H9 (cell line): ENCODE measurements around the gene TBC1D22A. TPM values are rescaled to one million over a fixed set of nuclear protein-coding genes. Genes with fewer than 3 reads are reported as not detected.

ENCODE experiments used
- DNase-seq: peaks from one replicate; pipeline ENCODE4 v3.0.0-alpha.2; 2017
- H2AFZ ChIP-seq: one replicate; pipeline ENCODE4 v1.6.1; 2013; ENCODE audit warnings: mild to moderate bottlenecking, low read length, control low read depth, moderate library complexity
- H2AK5ac ChIP-seq: 2 replicates; pipeline ENCODE4 v1.6.1; 2013; ENCODE audit warnings: low read length, control low read depth, mixed read lengths; ENCODE audit not compliant: insufficient read length
- H2BK120ac ChIP-seq: one replicate; pipeline ENCODE4 v1.6.1; 2013; ENCODE audit warnings: low read depth, mild to moderate bottlenecking, low read length, control low read depth, inconsistent platforms; ENCODE audit not compliant: poor library complexity, severe bottlenecking
- H2BK12ac ChIP-seq: 2 replicates; pipeline ENCODE4 v1.6.1; 2013; ENCODE audit warnings: low read length, control low read depth, mixed read lengths, low read depth; ENCODE audit not compliant: insufficient read length
- H2BK15ac ChIP-seq: 2 replicates; pipeline ENCODE4 v1.6.1; 2013; ENCODE audit warnings: low read depth, low read length, control low read depth
- H2BK20ac ChIP-seq: one replicate; pipeline ENCODE4 v1.6.1; 2013; ENCODE audit warnings: low read depth, mild to moderate bottlenecking, low read length, control low read depth, inconsistent platforms; ENCODE audit not compliant: poor library complexity, severe bottlenecking
- H2BK5ac ChIP-seq: 2 replicates; pipeline ENCODE4 v1.6.1; 2013; ENCODE audit warnings: low read length, control low read depth, mixed read lengths; ENCODE audit not compliant: insufficient read length
- H3K14ac ChIP-seq: 2 replicates; pipeline ENCODE4 v1.6.1; 2013; ENCODE audit warnings: low read length, control low read depth; ENCODE audit not compliant: insufficient read depth
- H3K18ac ChIP-seq: 2 replicates; pipeline ENCODE4 v1.6.1; 2013; ENCODE audit warnings: low read depth, mild to moderate bottlenecking, mixed read lengths, low read length, control low read depth; ENCODE audit not compliant: insufficient read length
- H3K23ac ChIP-seq: 2 replicates; pipeline ENCODE4 v1.6.1; 2013; ENCODE audit warnings: low read length, control low read depth, mixed read lengths, low read depth; ENCODE audit not compliant: insufficient read length
- H3K23me2 ChIP-seq: 2 replicates; pipeline ENCODE4 v1.6.1; 2013; ENCODE audit warnings: low read depth, mild to moderate bottlenecking, mixed read lengths, low read length, control low read depth; ENCODE audit not compliant: insufficient read length, poor library complexity, severe bottlenecking
- H3K27ac ChIP-seq: 2 replicates; pipeline ENCODE4 v1.5.1; 2013; ENCODE audit warnings: low read length, control low read depth, mixed read lengths, low read depth; ENCODE audit not compliant: insufficient read length
- H3K27me3 ChIP-seq: 2 replicates; pipeline ENCODE4 v1.6.1; 2013; ENCODE audit warnings: low read length, control low read depth, inconsistent platforms; ENCODE audit not compliant: insufficient read depth
- H3K4ac ChIP-seq: 2 replicates; pipeline ENCODE4 v1.6.1; 2013; ENCODE audit warnings: low read depth, mild to moderate bottlenecking, control low read depth, inconsistent platforms, low read length, moderate library complexity
- H3K4me1 ChIP-seq: 2 replicates; pipeline ENCODE4 v1.6.1; 2013; ENCODE audit warnings: low read length, control low read depth, inconsistent platforms; ENCODE audit not compliant: insufficient read depth
- H3K4me2 ChIP-seq: 2 replicates; pipeline ENCODE4 v1.6.1; 2013; ENCODE audit warnings: low read length, control low read depth, mixed read lengths; ENCODE audit not compliant: insufficient read length, insufficient read depth
- H3K56ac ChIP-seq: 2 replicates; pipeline ENCODE4 v1.6.1; 2013; ENCODE audit warnings: low read depth, mild to moderate bottlenecking, mixed read lengths, low read length, control low read depth; ENCODE audit not compliant: insufficient read length
- H3K79me1 ChIP-seq: 2 replicates; pipeline ENCODE4 v1.6.1; 2013; ENCODE audit warnings: low read depth, mild to moderate bottlenecking, moderate library complexity, low read length, control low read depth, inconsistent platforms; ENCODE audit not compliant: insufficient read depth, poor library complexity, severe bottlenecking
- H3K79me2 ChIP-seq: 2 replicates; pipeline ENCODE4 v1.6.1; 2013; ENCODE audit warnings: low read length, control low read depth, inconsistent platforms; ENCODE audit not compliant: insufficient read depth
- H3K9ac ChIP-seq: 2 replicates; pipeline ENCODE4 v1.6.1; 2013; ENCODE audit warnings: low read length, control low read depth, mixed read lengths; ENCODE audit not compliant: insufficient read length; ENCODE audit errors: extremely low read depth
- H3K9me3 ChIP-seq: one replicate; pipeline ENCODE4 v1.6.1; 2013; ENCODE audit warnings: low read depth, low read length, inconsistent platforms; ENCODE audit not compliant: control insufficient read depth
- H3T11ph ChIP-seq: one replicate; pipeline ENCODE4 v1.6.1; 2013; ENCODE audit warnings: mild to moderate bottlenecking, low read length, control low read depth, inconsistent platforms
- H4K20me1 ChIP-seq: one replicate; pipeline ENCODE4 v1.6.1; 2013; ENCODE audit not compliant: control insufficient read depth, insufficient read length, insufficient read depth
- H4K5ac ChIP-seq: 2 replicates; pipeline ENCODE4 v1.6.1; 2013; ENCODE audit warnings: low read depth, mild to moderate bottlenecking, mixed read lengths, low read length, control low read depth; ENCODE audit not compliant: insufficient read length
- H4K8ac ChIP-seq: replicated peaks from 2 replicates; pipeline ENCODE4 v1.6.1; 2013; ENCODE audit warnings: low read length, control low read depth, mixed read lengths, low read depth; ENCODE audit not compliant: insufficient read length
- H4K91ac ChIP-seq: 2 replicates; pipeline ENCODE4 v1.6.1; 2013; ENCODE audit warnings: low read depth, mild to moderate bottlenecking, moderate library complexity, mixed read lengths, low read length, control low read depth; ENCODE audit not compliant: insufficient read length
- H3K27ac Mint-ChIP-seq, 3 experiments: 2 replicates in 2 of 3; 3 replicates in 1 of 3; pipeline ENCODE4 v1.8.0; 2020 to 2021; ENCODE audit warnings: mixed read lengths in 3 of 3, mild to moderate bottlenecking in 1 of 3, moderate library complexity in 1 of 3
- H3K27me3 Mint-ChIP-seq: 2 replicates; pipeline ENCODE4 v1.8.0; 2021; ENCODE audit warnings: low read depth, mild to moderate bottlenecking, moderate library complexity, mixed read lengths
- H3K36me3 Mint-ChIP-seq, 3 experiments: 2 replicates in 2 of 3; 3 replicates in 1 of 3; pipeline ENCODE4 v1.8.0; 2020 to 2021; ENCODE audit warnings: low read depth in 3 of 3, mixed read lengths in 3 of 3; ENCODE audit not compliant: insufficient read depth in 1 of 3
- H3K4me1 Mint-ChIP-seq, 2 experiments: 2 replicates each; pipeline ENCODE4 v1.8.0; 2020; ENCODE audit warnings: mixed read lengths in 2 of 2
- H3K4me3 Mint-ChIP-seq, 2 experiments: 2 replicates in 1 of 2; 3 replicates in 1 of 2; pipeline ENCODE4 v1.8.0; 2020 to 2021; ENCODE audit warnings: mild to moderate bottlenecking in 2 of 2, mixed read lengths in 2 of 2, moderate library complexity in 1 of 2
- H3K9me3 Mint-ChIP-seq, 2 experiments: 2 replicates in 1 of 2; 3 replicates in 1 of 2; pipeline ENCODE4 v1.8.0; 2020; ENCODE audit warnings: mild to moderate bottlenecking in 2 of 2, mixed read lengths in 2 of 2, moderate library complexity in 1 of 2
- WGBS: extraction: QIAGEN DNeasy Blood & Tissue Kit; methylation state at CpG from one replicate; pipeline ENCODE4 v1.1.7; 2013; ENCODE audit warnings: missing lambda C conversion rate, low lambda C conversion rate, mixed read lengths; ENCODE audit not compliant: insufficient read length; ENCODE audit errors: extremely low coverage; 5-methylcytosine and 5-hydroxymethylcytosine counted together
- total RNA-seq: library from RNA; stranded (reverse); gene quantifications from 2 replicates; pipeline ENCODE4 v1.2.1, GENCODE V29; 2021
- TF ChIP-seq, protein P1 (sequence below): fragments of 200-600 bp; sonication (generic); conservative IDR thresholded peaks from 3 replicates; pipeline ENCODE4 v1.8.0; 2021; ENCODE audit warnings: antibody characterized with exemption, mild to moderate bottlenecking

Gene TBC1D22A
- total RNA-seq, 1 experiment from 2014 or later: 20.8 TPM

DNA sequence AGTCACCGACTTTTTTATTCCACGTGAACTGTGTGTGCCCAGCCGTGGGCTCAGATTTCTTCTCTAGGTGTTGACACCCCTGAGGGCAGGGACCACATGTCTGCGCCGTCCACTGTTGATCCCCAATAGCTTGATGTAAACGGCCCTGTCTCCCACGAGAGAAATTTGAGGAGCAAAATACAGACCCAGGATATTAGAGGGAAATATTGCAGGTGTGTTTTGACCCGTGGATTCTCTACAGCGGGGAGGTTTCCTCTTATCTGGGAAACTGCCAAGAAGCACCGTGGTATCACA lies 437.5 kb downstream of the TBC1D22A start:
- no peak overlapping the region for H3K14ac ChIP-seq
- no peak overlapping the region for H3K27ac ChIP-seq
- no peak overlapping the region for H4K91ac ChIP-seq
- DNase-seq: no peak
- Mint-ChIP-seq H3K27ac (peak overlapping the region in 1 of 3 experiments; percentile 70; a peak in 1 of 7 replicates), H3K36me3 (peaks cover 0 to 39% (median 20%) of the 10 kb centered on the region in 3 experiments; a peak in 5 of 7 replicates), H3K4me3 (no peak overlapping the region), H3K9me3 (peaks cover 5 to 89% of the 10 kb centered on the region in 2 experiments), H3K4me1 (no peaks in the 10 kb centered on the region), H3K27me3 (peaks cover 3% of the 10 kb centered on the region)
- H3K9ac ChIP-seq: no peak overlapping the region
- H3K4me2 ChIP-seq: no peak overlapping the region
- TF ChIP-seq, protein P1, sequence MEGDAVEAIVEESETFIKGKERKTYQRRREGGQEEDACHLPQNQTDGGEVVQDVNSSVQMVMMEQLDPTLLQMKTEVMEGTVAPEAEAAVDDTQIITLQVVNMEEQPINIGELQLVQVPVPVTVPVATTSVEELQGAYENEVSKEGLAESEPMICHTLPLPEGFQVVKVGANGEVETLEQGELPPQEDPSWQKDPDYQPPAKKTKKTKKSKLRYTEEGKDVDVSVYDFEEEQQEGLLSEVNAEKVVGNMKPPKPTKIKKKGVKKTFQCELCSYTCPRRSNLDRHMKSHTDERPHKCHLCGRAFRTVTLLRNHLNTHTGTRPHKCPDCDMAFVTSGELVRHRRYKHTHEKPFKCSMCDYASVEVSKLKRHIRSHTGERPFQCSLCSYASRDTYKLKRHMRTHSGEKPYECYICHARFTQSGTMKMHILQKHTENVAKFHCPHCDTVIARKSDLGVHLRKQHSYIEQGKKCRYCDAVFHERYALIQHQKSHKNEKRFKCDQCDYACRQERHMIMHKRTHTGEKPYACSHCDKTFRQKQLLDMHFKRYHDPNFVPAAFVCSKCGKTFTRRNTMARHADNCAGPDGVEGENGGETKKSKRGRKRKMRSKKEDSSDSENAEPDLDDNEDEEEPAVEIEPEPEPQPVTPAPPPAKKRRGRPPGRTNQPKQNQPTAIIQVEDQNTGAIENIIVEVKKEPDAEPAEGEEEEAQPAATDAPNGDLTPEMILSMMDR: no peak
- no peak overlapping the region for H4K5ac ChIP-seq
- H4K20me1 ChIP-seq: no peaks in the 10 kb centered on the region
- H3K18ac ChIP-seq: no peak overlapping the region
- no peak overlapping the region for H2BK20ac ChIP-seq
- no peak overlapping the region for H3T11ph ChIP-seq
- H3K4me1 ChIP-seq: no peaks in the 10 kb centered on the region
- H3K4ac ChIP-seq: no peak overlapping the region
- H3K23ac ChIP-seq: no peak overlapping the region
- no peak overlapping the region for H2BK5ac ChIP-seq
- H2BK120ac ChIP-seq: no peak overlapping the region
- H2BK15ac ChIP-seq: no peak overlapping the region
- H4K8ac ChIP-seq: no peak overlapping the region
- no peak overlapping the region for H2AK5ac ChIP-seq
- H3K79me1 ChIP-seq: no peaks in the 10 kb centered on the region
- no peaks in the 10 kb centered on the region for H3K27me3 ChIP-seq
- H3K56ac ChIP-seq: no peak overlapping the region
- H2AFZ ChIP-seq: no peak overlapping the region
- H2BK12ac ChIP-seq: no peak overlapping the region
- H3K9me3 ChIP-seq: peaks cover 49% of the 10 kb centered on the region
- no peaks in the 10 kb centered on the region for H3K79me2 ChIP-seq
- no peaks in the 10 kb centered on the region for H3K23me2 ChIP-seq
- no CpG with 5 or more reads among the region's 10 CpGs for WGBS
